A673 (cell line): ENCODE measurements around the gene SHMT1.

Experiments
- EZH2 ChIP-seq: fragments of 200-600 bp; sonication (generic); IDR thresholded peaks from 2 replicates; pipeline ENCODE4 v1.6.1; 2017; ENCODE audit warnings: borderline replicate concordance, low read depth, mild to moderate bottlenecking, mixed read lengths, antibody characterized with exemption, low read length; ENCODE audit not compliant: poor library complexity, severe bottlenecking
- TF ChIP-seq, protein P1 (sequence below): fragments of 300-800, 200-600 bp; sonication (generic); conservative IDR thresholded peaks from 2 replicates; pipeline ENCODE4 v1.5.1; 2017; ENCODE audit warnings: low read depth, mild to moderate bottlenecking, antibody characterized with exemption, low read length, moderate library complexity, mixed read lengths

DNA sequence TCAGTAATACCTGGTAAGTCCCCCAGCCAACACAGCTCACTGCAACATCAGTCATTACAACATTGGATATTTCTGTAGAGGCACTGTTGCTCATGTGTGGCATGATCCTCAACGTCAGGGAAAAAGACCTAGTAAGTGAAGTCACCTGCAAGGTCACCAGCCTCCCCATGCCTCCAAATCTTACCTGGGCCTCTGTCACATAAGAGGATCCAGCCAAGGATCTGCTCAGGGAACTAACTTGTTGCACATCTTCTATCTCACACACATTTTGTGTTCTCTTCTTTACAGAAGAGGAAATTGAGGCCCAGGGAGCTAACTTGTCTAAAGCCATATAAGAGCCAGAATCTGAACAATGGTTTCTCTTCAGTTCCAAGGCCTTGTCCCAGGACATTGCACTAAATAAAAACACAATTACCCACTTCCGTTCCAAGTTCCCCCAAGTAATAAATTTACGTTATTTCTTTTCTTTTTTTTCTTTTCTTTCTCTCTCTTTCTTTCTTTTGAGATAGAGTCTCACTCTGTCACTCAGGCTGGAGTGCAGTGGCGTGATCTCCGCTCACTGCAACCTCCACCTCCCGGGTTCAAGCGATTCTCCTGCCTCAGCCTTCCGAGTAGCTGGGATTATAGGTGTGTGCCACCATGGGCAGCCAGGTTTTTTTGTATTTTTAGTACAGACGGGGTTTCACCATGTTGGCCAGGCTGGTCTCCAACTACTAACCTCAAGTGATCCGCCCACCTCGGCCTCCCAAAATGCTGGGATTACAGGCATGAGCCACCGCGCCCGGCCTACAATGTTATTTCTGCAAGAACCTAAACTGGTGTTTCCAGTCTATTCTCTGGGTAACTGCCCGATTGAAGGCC, 1.3 kb downstream of the SHMT1 start:
- TF ChIP-seq, protein P1, sequence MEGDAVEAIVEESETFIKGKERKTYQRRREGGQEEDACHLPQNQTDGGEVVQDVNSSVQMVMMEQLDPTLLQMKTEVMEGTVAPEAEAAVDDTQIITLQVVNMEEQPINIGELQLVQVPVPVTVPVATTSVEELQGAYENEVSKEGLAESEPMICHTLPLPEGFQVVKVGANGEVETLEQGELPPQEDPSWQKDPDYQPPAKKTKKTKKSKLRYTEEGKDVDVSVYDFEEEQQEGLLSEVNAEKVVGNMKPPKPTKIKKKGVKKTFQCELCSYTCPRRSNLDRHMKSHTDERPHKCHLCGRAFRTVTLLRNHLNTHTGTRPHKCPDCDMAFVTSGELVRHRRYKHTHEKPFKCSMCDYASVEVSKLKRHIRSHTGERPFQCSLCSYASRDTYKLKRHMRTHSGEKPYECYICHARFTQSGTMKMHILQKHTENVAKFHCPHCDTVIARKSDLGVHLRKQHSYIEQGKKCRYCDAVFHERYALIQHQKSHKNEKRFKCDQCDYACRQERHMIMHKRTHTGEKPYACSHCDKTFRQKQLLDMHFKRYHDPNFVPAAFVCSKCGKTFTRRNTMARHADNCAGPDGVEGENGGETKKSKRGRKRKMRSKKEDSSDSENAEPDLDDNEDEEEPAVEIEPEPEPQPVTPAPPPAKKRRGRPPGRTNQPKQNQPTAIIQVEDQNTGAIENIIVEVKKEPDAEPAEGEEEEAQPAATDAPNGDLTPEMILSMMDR = no peak
- TF ChIP-seq EZH2 = no peak
